Calu3 (cell line): ENCODE measurements around the gene CLNS1A. TPM values are rescaled to one million over a fixed set of nuclear protein-coding genes. Genes with fewer than 3 reads are reported as not detected.

Experiments used
- BruUV-seq: library from RNA; stranded (reverse); fragments of 400-500 nt; replicated peaks from 2 replicates; lab custom pipeline; 2021; lab: Mats Ljungman, UMichigan
- CTCF ChIA-PET: fragments of 300-600 bp; sonication (Branson Sonifier 250); formaldehyde crosslinking; loops from one replicate; lab custom pipeline; 2022; ENCODE audit warnings: antibody characterized with exemption; lab: Charles Lee
- DNase-seq: peaks from one replicate; pipeline ENCODE4 v3.0.0; 2022
- H3K27ac Mint-ChIP-seq: one replicate; pipeline ENCODE4 v1.8.0; 2022; ENCODE audit warnings: mixed read lengths; ENCODE audit not compliant: unreplicated experiment
- H3K27me3 Mint-ChIP-seq: one replicate; pipeline ENCODE4 v1.8.0; 2022; ENCODE audit warnings: mixed read lengths; ENCODE audit not compliant: unreplicated experiment
- H3K36me3 Mint-ChIP-seq: one replicate; pipeline ENCODE4 v1.8.0; 2022; ENCODE audit warnings: mild to moderate bottlenecking, moderate library complexity, mixed read lengths; ENCODE audit not compliant: insufficient read depth, unreplicated experiment
- H3K4me1 Mint-ChIP-seq: one replicate; pipeline ENCODE4 v1.8.0; 2022; ENCODE audit warnings: mild to moderate bottlenecking, low read depth, mixed read lengths; ENCODE audit not compliant: unreplicated experiment
- H3K4me3 Mint-ChIP-seq: one replicate; pipeline ENCODE4 v1.8.0; 2022; ENCODE audit warnings: mild to moderate bottlenecking, low read depth, moderate library complexity, mixed read lengths; ENCODE audit not compliant: unreplicated experiment
- H3K9me3 Mint-ChIP-seq: one replicate; pipeline ENCODE4 v1.8.0; 2022; ENCODE audit warnings: low read depth, mixed read lengths; ENCODE audit not compliant: unreplicated experiment
- intact Hi-C: fragments of 100-400 bp; cut with micrococcal nuclease; formaldehyde crosslinking; loops from one replicate; pipeline ENCODE4 v1.10.0; 2022; ENCODE audit not compliant: unreplicated experiment
- total RNA-seq: library from RNA; stranded (reverse); gene quantifications from 2 replicates; pipeline ENCODE4 v1.2.3, GENCODE V29; 2022
- TF ChIP-seq, protein P1 (sequence below): fragments of 200-600 bp; IDR thresholded peaks from one replicate; pipeline ENCODE4 v1.8.0; 2022; ENCODE audit warnings: antibody characterized with exemption; ENCODE audit not compliant: unreplicated experiment

CLNS1A gene
- total RNA-seq, 1 experiment from 2014 or later: 99.6 TPM

DNA sequence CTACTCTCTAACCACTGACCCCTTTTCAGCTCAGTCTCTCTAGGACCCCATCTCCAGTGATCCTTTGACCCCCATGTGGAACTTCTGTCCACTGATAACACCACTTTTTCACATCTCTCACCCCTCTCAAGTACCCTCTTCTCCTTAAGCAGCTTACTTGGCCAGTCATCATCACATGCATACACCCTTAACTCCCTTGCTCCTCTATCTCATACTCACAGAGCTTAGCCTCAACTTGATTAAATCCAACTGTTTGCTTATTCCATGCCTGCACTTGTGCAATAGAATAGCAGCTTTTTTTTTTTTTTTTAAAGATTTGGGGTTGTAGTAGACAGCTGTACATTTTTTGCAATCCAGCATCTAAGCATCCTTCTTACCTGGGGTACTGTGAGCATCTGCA lies 25.7 kb downstream of the CLNS1A start:
- TF ChIP-seq, protein P1, sequence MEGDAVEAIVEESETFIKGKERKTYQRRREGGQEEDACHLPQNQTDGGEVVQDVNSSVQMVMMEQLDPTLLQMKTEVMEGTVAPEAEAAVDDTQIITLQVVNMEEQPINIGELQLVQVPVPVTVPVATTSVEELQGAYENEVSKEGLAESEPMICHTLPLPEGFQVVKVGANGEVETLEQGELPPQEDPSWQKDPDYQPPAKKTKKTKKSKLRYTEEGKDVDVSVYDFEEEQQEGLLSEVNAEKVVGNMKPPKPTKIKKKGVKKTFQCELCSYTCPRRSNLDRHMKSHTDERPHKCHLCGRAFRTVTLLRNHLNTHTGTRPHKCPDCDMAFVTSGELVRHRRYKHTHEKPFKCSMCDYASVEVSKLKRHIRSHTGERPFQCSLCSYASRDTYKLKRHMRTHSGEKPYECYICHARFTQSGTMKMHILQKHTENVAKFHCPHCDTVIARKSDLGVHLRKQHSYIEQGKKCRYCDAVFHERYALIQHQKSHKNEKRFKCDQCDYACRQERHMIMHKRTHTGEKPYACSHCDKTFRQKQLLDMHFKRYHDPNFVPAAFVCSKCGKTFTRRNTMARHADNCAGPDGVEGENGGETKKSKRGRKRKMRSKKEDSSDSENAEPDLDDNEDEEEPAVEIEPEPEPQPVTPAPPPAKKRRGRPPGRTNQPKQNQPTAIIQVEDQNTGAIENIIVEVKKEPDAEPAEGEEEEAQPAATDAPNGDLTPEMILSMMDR: no peak
- H3K9me3 Mint-ChIP-seq: no peaks in the 10 kb centered on the region
- BruUV-seq: no TSS peak
- no peak overlapping the region for H3K4me3 Mint-ChIP-seq
- H3K27ac Mint-ChIP-seq: no peak overlapping the region
- H3K27me3 Mint-ChIP-seq: no peaks in the 10 kb centered on the region
- CTCF ChIA-PET: interaction anchor here (0.5 kb wide), 1 partner anchor 604 kb away, joined by 3 read pairs; no protein-coding TSS in a partner anchor
- no peaks in the 10 kb centered on the region for H3K4me1 Mint-ChIP-seq
- peaks cover 22% of the 10 kb centered on the region for H3K36me3 Mint-ChIP-seq
- intact Hi-C loops: no loop called here
- DNase-seq: no peak

- no peak for DNase-seq
- intact Hi-C loops: no loop called here
- Mint-ChIP-seq H3K4me1 (peaks cover 7% of the 10 kb centered on the region), H3K36me3 (peaks cover 16% of the 10 kb centered on the region), H3K4me3 (no peak overlapping the region), H3K27ac (no peak overlapping the region), H3K27me3 (no peaks in the 10 kb centered on the region), H3K9me3 (no peaks in the 10 kb centered on the region)
- TF ChIP-seq, protein P1: no peak
- BruUV-seq: no TSS peak
- CTCF ChIA-PET: no interaction called here
These were observed 28.4 kb downstream of the CLNS1A start for GRCh38 chr11:77609234-77609633.

DNA sequence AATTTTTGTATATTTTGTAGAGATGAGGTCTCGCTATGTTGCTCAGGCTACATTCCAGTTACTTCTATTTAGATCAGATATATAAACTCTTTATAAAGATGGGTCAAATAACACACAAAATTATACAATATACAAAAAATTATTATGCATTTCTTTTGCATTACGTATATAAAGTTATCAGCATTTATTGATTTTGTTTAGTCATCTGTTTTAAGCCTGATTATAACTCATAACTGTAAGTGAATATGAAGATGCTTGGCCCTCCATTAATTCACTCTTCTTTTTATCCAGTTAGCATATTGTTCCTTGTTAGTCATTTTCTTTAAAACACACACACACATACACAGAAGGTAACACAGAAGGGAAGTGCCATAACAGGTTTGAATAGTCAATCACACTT lies 33.3 kb downstream of the CLNS1A start:
- CTCF ChIA-PET: interaction anchor here (0.6 to 0.7 kb wide), 2 partner anchors 375 to 390 kb away, joined by 3 read pairs; partner anchors contain the start of gene INTS4
- TF ChIP-seq, protein P1: no peak
- intact Hi-C loops: no loop called here
- H3K4me1 Mint-ChIP-seq: peaks cover 24% of the 10 kb centered on the region
- BruUV-seq: no TSS peak
- H3K4me3 Mint-ChIP-seq: no peak overlapping the region
- no peak overlapping the region for H3K27ac Mint-ChIP-seq
- DNase-seq: no peak
- H3K36me3 Mint-ChIP-seq: peaks cover 5% of the 10 kb centered on the region
- no peaks in the 10 kb centered on the region for H3K27me3 Mint-ChIP-seq
- no peaks in the 10 kb centered on the region for H3K9me3 Mint-ChIP-seq

DNA sequence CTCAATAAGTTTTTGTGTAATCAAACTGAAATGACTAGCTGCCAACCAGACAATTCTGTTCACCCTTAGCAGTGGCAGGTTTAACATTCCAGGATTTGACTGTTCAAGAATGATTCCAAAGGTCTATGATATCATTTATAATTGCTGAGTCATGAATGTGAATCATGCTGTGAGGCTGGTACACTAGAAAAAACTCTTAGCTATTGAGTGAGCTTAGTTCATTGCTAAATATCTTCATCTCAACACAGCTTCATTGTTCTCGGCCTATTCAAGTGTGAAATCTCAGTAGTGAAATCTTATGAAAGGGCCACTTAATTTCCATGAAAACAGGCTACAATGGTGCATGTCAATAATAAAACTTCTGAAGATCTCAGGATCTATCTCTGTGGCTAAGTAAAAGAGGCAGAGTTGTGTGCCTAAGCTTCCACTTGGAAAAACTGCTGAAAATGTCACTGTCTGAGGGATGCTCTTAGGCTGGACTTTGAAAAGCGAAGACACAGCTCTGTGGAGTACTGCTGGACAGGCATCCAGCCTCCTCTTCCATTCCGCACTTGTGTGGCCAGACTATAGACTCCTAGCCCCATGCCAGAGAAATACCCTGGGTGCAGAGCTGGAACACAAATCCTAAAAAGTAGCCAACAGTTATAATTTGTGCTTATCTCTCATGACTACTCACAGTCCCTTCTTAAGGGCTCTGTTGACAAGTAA lies 35.1 kb downstream of the CLNS1A start:
- CTCF ChIA-PET: interaction anchor here (0.8 to 1.6 kb wide), 4 partner anchors 12 to 407 kb away, joined by 3 to 7 read pairs (median 3); no protein-coding TSS in a partner anchor
- no TSS peak for BruUV-seq

More for the DNA sequence above, 35.1 kb downstream of the CLNS1A start:
- no peak overlapping the region for H3K4me3 Mint-ChIP-seq
- no peaks in the 10 kb centered on the region for H3K9me3 Mint-ChIP-seq
- peak overlapping the region; percentile 7 for H3K27ac Mint-ChIP-seq
- TF ChIP-seq, protein P1: no peak
- H3K36me3 Mint-ChIP-seq: peaks cover 5% of the 10 kb centered on the region
- intact Hi-C loops: no loop called here
- DNase-seq: no peak
- H3K27me3 Mint-ChIP-seq: no peaks in the 10 kb centered on the region
- H3K4me1 Mint-ChIP-seq: peaks cover 24% of the 10 kb centered on the region
